ENCODE measurements around the gene UCP2.

Gene UCP2

DNA sequence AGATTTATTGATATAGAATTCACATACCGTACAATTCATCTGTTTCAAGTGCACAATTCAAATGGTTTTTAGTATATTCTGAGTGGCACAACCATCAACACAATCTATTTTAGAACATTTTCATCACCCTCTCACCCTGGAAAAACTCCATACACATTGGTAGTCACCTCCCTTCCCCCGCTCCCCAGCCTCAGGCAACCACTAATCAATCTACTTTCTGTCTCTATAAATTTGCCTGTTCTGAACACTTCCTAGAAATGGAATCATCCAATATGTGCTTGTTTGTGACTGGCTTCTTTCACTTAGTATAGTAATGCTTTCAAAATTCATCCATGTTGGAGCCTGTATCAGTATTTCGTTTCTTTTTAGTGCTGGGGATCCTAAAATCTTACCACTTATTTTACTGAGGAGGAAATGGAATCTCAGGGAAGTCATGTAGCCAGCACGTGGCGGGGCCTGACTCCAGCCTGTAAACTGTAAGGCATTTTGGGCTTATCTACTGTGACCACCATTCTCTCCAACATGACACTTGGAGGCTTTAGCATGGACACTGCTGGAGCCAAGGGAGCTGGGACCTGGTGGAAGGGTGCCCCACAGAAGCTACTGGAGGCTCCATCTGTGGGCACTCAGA is 27.1 kb upstream of the UCP2 start:
- no peak for DNase-seq (ENCODE audit: low read depth)
- no peak for TF ChIP-seq CTCF (IDR thresholded peaks at IDR 0.05; ENCODE audit: low read depth, low read length, missing control alignments)

GRCh38 chr11:74009230-74009547 is 26.5 kb upstream of the UCP2 start:
- no peak overlapping the region for H3K4me3 ChIP-seq (ENCODE audit: low read depth, low read length)
- DNase-seq (ENCODE audit: low read depth): no peak
- TF ChIP-seq CTCF (IDR thresholded peaks at IDR 0.05; ENCODE audit: low read depth, low read length, missing control alignments): no peak

More for the DNA sequence above, 27.1 kb upstream of the UCP2 start:
- no peak overlapping the region for H3K4me3 ChIP-seq (ENCODE audit: low read depth, low read length)

DNA sequence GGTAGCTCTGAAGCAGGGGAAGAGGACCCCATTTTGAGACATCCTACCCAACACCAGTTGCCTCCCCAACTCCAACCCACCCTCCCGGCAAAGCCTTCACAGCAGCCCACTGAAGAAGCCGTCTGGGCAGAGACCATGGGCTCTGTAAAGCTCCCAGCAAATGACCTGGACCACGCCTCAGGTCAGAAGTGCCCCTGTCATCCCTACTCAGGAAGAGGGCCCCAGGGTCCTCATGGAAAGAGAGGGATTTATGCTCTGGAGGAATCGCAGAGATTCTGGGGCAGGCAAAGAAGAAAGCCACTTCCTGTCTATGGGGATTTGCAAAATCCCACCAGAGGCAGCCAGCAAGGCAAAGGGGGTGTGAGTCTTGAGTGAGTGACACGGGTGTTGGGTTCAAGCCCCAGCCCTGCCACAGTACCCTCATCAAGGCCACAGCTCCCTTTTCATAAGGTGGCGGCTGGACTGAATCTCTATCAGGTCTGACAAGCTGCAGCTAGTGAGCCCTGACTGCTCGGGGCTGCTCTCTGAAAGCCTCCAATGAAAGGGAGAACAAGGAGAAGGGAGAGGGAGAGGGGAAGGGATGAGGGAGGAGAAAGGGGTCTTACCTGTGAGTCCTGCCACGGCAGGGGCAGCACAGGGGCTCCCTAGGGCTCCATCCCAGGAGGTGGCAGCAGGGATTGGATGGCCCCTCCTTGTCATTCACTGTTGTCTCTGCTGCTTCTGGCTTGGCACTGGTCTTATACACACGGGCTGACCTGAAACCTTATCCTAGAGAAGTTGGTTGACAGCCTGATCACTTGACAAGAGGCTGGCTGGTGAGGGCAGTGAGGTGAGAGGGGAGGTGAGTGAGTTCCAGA is 26.0 kb upstream of the UCP2 start, which contains the start of gene UCP3:
Gene UCP3, minus strand, starts transcription at position 713 of the 857 bp plus-strand sequence. CDS start 2,043 bp downstream, outside the sequence.
- no peak for TF ChIP-seq CTCF (IDR thresholded peaks at IDR 0.05; ENCODE audit: low read depth, low read length, missing control alignments)
- no peak for DNase-seq (ENCODE audit: low read depth)
- no peak within 1 kb of the TSS for H3K4me3 ChIP-seq (ENCODE audit: low read depth, low read length)

- DNase-seq (ENCODE audit: low read depth): no peak
- no peak overlapping the region for H3K4me3 ChIP-seq (ENCODE audit: low read depth, low read length)
- no peak for TF ChIP-seq CTCF (IDR thresholded peaks at IDR 0.05; ENCODE audit: low read depth, low read length, missing control alignments)
Observed at GRCh38 chr11:74007691-74008372, 25.2 kb upstream of the UCP2 start.

- H3K4me3 ChIP-seq (ENCODE audit: low read depth, low read length): no peak overlapping the region
- no peak for TF ChIP-seq CTCF (IDR thresholded peaks at IDR 0.05; ENCODE audit: low read depth, low read length, missing control alignments)
- no peak for DNase-seq (ENCODE audit: low read depth)
Observed at GRCh38 chr11:74006743-74007304, 24.2 kb upstream of the UCP2 start.

- H3K4me3 ChIP-seq (ENCODE audit: low read depth, low read length): no peak overlapping the region
- TF ChIP-seq CTCF (IDR thresholded peaks at IDR 0.05; ENCODE audit: low read depth, low read length, missing control alignments): no peak
- DNase-seq (ENCODE audit: low read depth): no peak
Observed at GRCh38 chr11:74005721-74006517, 23.3 kb upstream of the UCP2 start.
